Prostate gland (tissue), 2 donors: ENCODE measurements around the gene PTPRG. TPM values are rescaled to one million over a fixed set of nuclear protein-coding genes. Genes with fewer than 3 reads are reported as not detected.

Experiments used
- DNase-seq: peaks from one replicate; pipeline ENCODE4 v3.0.0-alpha.2; 2019; ENCODE audit warnings: low spot score
- H3K27ac ChIP-seq, 2 donors: fragments of 200-600 bp; sonication (generic); 2 replicates each; pipeline ENCODE4 v1.5.1; 2017 to 2019
- H3K27me3 ChIP-seq: fragments of 200-600 bp; sonication (generic); replicated peaks from 2 replicates; pipeline ENCODE4 v1.5.1; 2019; ENCODE audit not compliant: insufficient read depth
- H3K36me3 ChIP-seq, 2 donors: fragments of 200-600 bp; sonication (generic); 1 replicate in 1 of 2; 2 replicates in 1 of 2; pipeline versions ENCODE4 v1.5.1 to v1.8.1; 2017 to 2019
- H3K4me1 ChIP-seq: fragments of 200-600 bp; sonication (generic); replicated peaks from 2 replicates; pipeline ENCODE4 v1.5.1; 2019
- H3K4me3 ChIP-seq, 2 donors: fragments of 200-600 bp; sonication (generic); 2 replicates each; pipeline ENCODE4 v1.5.1; 2017 to 2019
- H3K9me3 ChIP-seq: fragments of 200-600 bp; sonication (generic); 2 replicates; pipeline ENCODE4 v1.5.1; 2017
- POLR2A ChIP-seq: fragments of 450-650 bp; IDR thresholded peaks from one replicate; pipeline ENCODE4 v1.6.1; 2016; ENCODE audit warnings: antibody characterized with exemption, mild to moderate bottlenecking
- POLR2AphosphoS5 ChIP-seq: sonication (generic); formaldehyde crosslinking; IDR thresholded peaks from one replicate; pipeline ENCODE4 v1.6.1; 2017; ENCODE audit warnings: antibody characterized with exemption
- WGBS: methylation state at CpG from one replicate; pipeline ENCODE4 v1.1.5; 2018; 5-methylcytosine and 5-hydroxymethylcytosine counted together
- intact Hi-C: fragments of 100-400 bp; cut with DNase I; formaldehyde crosslinking; loops from one replicate; pipeline ENCODE4 v1.14.2; 2022
- total RNA-seq, 2 donors: library from RNA; depleted of rRNA; stranded (reverse); fragments of >200 nt; gene quantifications; one replicate each; pipeline ENCODE4 v1.1.0, GENCODE V29; 2016
- TF ChIP-seq, protein P1 (sequence below), 4 experiments: fragments of 200-600 bp in 2 of 4; fragments of 450-650 bp in 2 of 4; sonication (generic) in 2 of 4; IDR thresholded peaks; 1 replicate in 3 of 4; 2 replicates in 1 of 4; pipeline ENCODE4 v1.5.1; 2016 to 2019; ENCODE audit warnings: antibody characterized with exemption in 4 of 4, mild to moderate bottlenecking in 2 of 4, moderate library complexity in 2 of 4

PTPRG gene
- total RNA-seq, 2 donors from 2014 or later = 22.0 to 78.6 TPM

DNA sequence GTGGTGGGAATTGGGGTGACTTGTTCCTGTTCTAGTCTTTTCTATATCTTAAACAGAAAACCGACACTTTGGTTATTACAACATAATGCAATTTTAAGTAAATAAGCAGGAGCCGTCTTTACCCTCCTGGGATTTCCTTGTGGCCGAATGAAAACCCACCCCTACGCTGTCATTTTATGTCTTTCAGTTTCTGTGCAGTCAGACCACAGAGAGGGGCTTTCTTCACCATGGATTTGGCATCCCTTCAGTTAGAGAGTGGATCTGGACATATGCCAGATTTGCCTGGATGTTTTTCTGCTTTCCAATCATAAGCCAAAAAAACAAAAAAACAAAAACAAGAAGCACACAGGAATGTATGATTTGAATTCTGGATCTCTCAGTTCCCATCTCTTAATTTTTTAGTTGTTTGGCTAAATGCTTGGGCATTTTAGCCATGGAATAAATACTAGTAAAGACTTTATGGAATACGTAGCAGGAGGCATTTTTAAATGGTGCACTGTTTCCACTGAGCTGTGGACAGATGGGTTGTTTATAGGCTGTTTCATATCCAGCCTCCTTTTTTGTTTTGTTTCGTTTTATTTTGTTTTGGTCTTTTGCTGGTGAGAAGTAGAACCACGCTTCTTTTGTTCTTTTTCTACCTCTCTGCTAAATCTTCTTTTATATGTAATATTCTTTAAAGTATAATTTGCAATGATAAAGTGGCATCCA is 539.1 kb downstream of the PTPRG start:
- intact Hi-C loops = no loop called here
- TF ChIP-seq, protein P1, sequence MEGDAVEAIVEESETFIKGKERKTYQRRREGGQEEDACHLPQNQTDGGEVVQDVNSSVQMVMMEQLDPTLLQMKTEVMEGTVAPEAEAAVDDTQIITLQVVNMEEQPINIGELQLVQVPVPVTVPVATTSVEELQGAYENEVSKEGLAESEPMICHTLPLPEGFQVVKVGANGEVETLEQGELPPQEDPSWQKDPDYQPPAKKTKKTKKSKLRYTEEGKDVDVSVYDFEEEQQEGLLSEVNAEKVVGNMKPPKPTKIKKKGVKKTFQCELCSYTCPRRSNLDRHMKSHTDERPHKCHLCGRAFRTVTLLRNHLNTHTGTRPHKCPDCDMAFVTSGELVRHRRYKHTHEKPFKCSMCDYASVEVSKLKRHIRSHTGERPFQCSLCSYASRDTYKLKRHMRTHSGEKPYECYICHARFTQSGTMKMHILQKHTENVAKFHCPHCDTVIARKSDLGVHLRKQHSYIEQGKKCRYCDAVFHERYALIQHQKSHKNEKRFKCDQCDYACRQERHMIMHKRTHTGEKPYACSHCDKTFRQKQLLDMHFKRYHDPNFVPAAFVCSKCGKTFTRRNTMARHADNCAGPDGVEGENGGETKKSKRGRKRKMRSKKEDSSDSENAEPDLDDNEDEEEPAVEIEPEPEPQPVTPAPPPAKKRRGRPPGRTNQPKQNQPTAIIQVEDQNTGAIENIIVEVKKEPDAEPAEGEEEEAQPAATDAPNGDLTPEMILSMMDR (IDR thresholded peaks at IDR 0.05) = no peak
- peak; percentile 50 for TF ChIP-seq POLR2AphosphoS5
- peak overlapping the region; percentile 25 to 56 for H3K27ac ChIP-seq
- no peaks in the 10 kb centered on the region for H3K9me3 ChIP-seq
- no peak for DNase-seq
- H3K36me3 ChIP-seq = no peaks in the 10 kb centered on the region
- H3K4me1 ChIP-seq = no peaks in the 10 kb centered on the region
- no peak overlapping the region for H3K4me3 ChIP-seq
- no peaks in the 10 kb centered on the region for H3K27me3 ChIP-seq
- WGBS = 55% methylated on average over 7 of the region's 7 CpGs

DNA sequence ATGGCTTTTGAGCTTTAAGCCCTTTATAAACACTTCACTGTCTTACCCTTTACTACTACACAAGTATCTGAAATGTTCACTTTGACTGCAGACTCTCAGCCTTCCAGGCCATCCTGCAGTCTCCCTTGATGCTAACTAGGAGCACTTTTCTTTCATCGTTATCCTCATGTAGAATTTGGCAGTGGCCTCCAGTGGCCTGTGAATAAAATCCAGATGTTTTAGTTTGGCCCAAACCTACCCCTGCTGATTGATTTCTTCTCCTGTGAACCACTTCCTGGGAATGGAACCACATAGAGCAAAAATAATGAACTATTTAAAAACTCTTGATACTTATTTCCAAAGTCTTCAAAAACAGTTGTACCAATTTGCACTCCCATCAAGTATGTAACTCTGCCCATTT is 540.1 kb downstream of the PTPRG start:
- TF ChIP-seq POLR2AphosphoS5 (no peak), POLR2A (no peak)
- TF ChIP-seq, protein P1 (IDR thresholded peaks at IDR 0.05) = no peak
- no peak for DNase-seq
- no peaks in the 10 kb centered on the region for H3K36me3 ChIP-seq
- no peak overlapping the region for H3K4me3 ChIP-seq
- H3K4me1 ChIP-seq = no peaks in the 10 kb centered on the region
- no peaks in the 10 kb centered on the region for H3K9me3 ChIP-seq
- 48% methylated on average over 1 of the region's 1 CpG for WGBS
- peak overlapping the region in 1 of 2 donors; percentile 20 for H3K27ac ChIP-seq
- H3K27me3 ChIP-seq = no peaks in the 10 kb centered on the region
- intact Hi-C loops = no loop called here

DNA sequence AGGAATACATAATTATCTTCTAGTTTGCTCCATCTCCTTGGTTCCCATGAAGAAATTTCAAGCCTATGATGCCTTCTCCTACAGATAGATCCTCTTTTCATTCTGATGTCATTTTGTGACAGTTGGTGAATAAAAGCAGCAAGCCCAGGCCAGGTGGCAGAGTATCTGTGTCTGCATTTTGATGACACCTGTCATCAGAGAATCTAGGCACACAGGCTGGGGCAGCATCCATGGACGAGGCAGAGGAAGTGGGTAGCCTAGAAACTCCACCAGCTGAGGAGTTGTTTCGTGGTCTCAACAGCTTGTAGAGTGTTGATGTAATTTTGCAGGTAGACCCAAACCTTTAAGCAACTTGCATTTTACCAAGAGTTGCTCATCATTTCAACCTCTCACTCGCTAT is 542.2 kb downstream of the PTPRG start:
- TF ChIP-seq POLR2A = no peak
- TF ChIP-seq POLR2AphosphoS5 = no peak
- TF ChIP-seq, protein P1 (IDR thresholded peaks at IDR 0.05) = no peak
- intact Hi-C loops = no loop called here
- no peaks in the 10 kb centered on the region for H3K36me3 ChIP-seq
- DNase-seq = no peak
- WGBS = 82% methylated on average over 3 of the region's 3 CpGs
- H3K9me3 ChIP-seq = no peaks in the 10 kb centered on the region
- H3K4me1 ChIP-seq = no peaks in the 10 kb centered on the region
- no peak overlapping the region for H3K4me3 ChIP-seq
- no peak overlapping the region for H3K27ac ChIP-seq
- no peaks in the 10 kb centered on the region for H3K27me3 ChIP-seq

DNA sequence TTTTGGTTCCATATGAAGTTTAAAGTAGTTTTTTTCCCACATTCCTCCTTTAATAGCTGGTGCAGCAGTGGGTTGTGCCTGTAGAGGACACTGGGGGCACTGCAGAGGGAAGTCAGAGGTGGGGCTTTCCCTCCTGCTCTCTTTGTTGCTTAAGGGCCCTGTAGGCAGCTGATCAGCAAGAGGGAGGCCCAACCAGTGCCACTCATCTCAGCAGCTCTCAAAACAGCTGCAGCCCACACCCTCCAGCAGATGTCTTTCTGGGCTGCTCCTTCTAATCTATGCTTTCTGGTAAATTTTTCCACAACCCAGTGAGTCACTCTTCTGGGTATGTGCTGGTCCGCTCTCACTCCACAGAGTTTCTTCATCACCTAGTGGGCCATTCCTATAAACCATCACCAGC is 548.2 kb downstream of the PTPRG start:
- H3K9me3 ChIP-seq = no peaks in the 10 kb centered on the region
- TF ChIP-seq POLR2A (no peak), POLR2AphosphoS5 (no peak)
- TF ChIP-seq, protein P1 (IDR thresholded peaks at IDR 0.05) = no peak

More for the DNA sequence above, 548.2 kb downstream of the PTPRG start:
- Histone ChIP-seq H3K36me3 (no peaks in the 10 kb centered on the region), H3K27ac (no peak overlapping the region), H3K4me1 (no peaks in the 10 kb centered on the region), H3K4me3 (no peak overlapping the region), H3K27me3 (no peaks in the 10 kb centered on the region)
- no peak for DNase-seq
- intact Hi-C loops = no loop called here
- 88% methylated on average over 1 of the region's 1 CpG for WGBS
